Muscle of leg (tissue), 11 donors: ENCODE results near the gene SLC25A29. TPM values are rescaled to one million over a fixed set of nuclear protein-coding genes. Genes with fewer than 3 reads are reported as not detected.
"Not testable (repeated sequence)": the region's sequence is repeated elsewhere in the genome, so short reads cannot be mapped to it uniquely, and the experiment has no call there.

Experiments used
- DNase-seq: peaks from one replicate; pipeline ENCODE4 v3.0.0; 2013
- H3K27ac ChIP-seq: one replicate; pipeline ENCODE4 v1.5.1; 2013; ENCODE audit warnings: mild to moderate bottlenecking, low read length, control low read depth
- H3K27me3 ChIP-seq: one replicate; pipeline ENCODE4 v1.6.1; 2013; ENCODE audit warnings: low read length; ENCODE audit not compliant: control insufficient read depth, insufficient read depth
- H3K36me3 ChIP-seq: one replicate; pipeline ENCODE4 v1.6.1; 2013; ENCODE audit warnings: low read length; ENCODE audit not compliant: control insufficient read depth, insufficient read depth
- H3K4me1 ChIP-seq: one replicate; pipeline ENCODE4 v1.6.1; 2013; ENCODE audit warnings: low read length; ENCODE audit not compliant: control insufficient read depth, insufficient read depth
- H3K4me3 ChIP-seq: one replicate; pipeline ENCODE4 v1.5.1; 2013; ENCODE audit warnings: low read length, control low read depth
- H3K9me3 ChIP-seq: replicated peaks from 2 replicates; pipeline ENCODE4 v1.6.1; 2013; ENCODE audit warnings: low read depth, low read length; ENCODE audit not compliant: control insufficient read depth
- WGBS: methylation state at CpG from one replicate; pipeline ENCODE4 v1.1.5; 2013; ENCODE audit warnings: missing lambda C conversion rate; ENCODE audit not compliant: insufficient coverage; 5-methylcytosine and 5-hydroxymethylcytosine counted together
- polyA plus RNA-seq, 8 donors: library from polyadenylated mRNA; unstranded; fragments of 120-200 nt; gene quantifications; one replicate each; pipeline versions ENCODE4 v1.2.1 to v1.2.3, GENCODE V29; 2013; ENCODE audit warnings: inconsistent platforms in 1 of 8, low replicate concordance in 1 of 8; ENCODE audit not compliant: insufficient read length in 8 of 8, insufficient read depth in 1 of 8
- total RNA-seq: library from RNA; stranded (reverse); fragments of 120-200 nt; gene quantifications from one replicate; pipeline ENCODE4 v1.2.4, GENCODE V29; 2013

Gene SLC25A29
- total and polyA plus RNA-seq, 9 donors: 16.0 to 49.0 (median 30.4) TPM

DNA sequence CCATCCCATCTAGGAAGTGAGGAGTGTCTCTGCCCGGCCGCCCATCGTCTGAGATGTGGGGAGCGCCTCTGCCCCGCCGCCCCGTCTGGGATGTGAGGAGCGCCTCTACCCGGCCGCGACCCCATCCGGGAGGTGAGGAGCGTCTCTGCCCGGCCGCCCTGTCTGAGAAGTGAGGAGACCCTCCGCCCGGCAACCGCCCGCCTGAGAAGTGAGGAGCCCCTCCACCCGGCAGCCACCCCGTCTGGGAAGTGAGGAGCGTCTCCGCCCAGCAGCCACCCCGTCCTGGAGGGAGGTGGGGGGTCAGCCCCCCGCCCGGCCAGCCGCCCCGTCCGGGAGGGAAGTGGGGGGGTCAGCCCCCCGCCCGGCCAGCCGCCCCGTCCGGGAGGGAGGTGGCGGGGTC lies 38.4 kb upstream of the SLC25A29 start:
- not testable (repeated sequence) for H3K4me3 ChIP-seq, H3K27me3 ChIP-seq, H3K9me3 ChIP-seq, H3K27ac ChIP-seq, DNase-seq
- peaks cover 42% of the 10 kb centered on the region for H3K36me3 ChIP-seq
- H3K4me1 ChIP-seq: peaks cover 11% of the 10 kb centered on the region
- 97% methylated on average over 6 of the region's 35 CpGs for WGBS

GRCh38 chr14:100342826-100343225 lies 36.6 kb upstream of the SLC25A29 start:
- not testable (repeated sequence) for H3K27ac ChIP-seq, H3K9me3 ChIP-seq, DNase-seq, H3K4me3 ChIP-seq, H3K27me3 ChIP-seq
- 92% methylated on average over 2 of the region's 12 CpGs for WGBS
- Histone ChIP-seq H3K36me3 (peaks cover 34% of the 10 kb centered on the region), H3K4me1 (peaks cover 11% of the 10 kb centered on the region)

DNA sequence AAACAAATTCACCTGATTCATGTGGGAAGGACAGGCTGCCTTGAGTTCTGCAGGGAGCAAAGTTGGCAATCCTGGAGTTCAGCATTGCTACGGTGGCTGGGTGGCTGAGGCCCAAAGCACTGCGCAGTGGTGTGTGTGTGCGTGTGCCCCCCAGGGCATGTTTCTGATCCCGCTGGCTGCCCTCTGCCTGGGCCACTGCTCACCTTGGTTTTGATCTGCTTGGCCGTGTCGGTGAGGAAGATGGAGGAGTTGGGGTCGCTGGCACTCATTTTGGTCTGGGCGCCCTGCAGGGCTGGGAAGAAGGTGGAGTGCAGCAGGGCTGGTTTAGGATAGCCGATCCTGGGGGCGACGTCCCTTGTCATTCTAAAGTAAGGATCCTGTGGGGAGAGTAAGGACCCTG lies 36.0 kb upstream of the SLC25A29 start:
- no peak for DNase-seq
- 93% methylated on average over 11 of the region's 11 CpGs for WGBS
- H3K4me1 ChIP-seq: peaks cover 11% of the 10 kb centered on the region
- H3K27me3 ChIP-seq: no peaks in the 10 kb centered on the region
- H3K4me3 ChIP-seq: no peak overlapping the region
- H3K27ac ChIP-seq: no peak overlapping the region
- peaks cover 38% of the 10 kb centered on the region for H3K36me3 ChIP-seq
- H3K9me3 ChIP-seq: no peaks in the 10 kb centered on the region

DNA sequence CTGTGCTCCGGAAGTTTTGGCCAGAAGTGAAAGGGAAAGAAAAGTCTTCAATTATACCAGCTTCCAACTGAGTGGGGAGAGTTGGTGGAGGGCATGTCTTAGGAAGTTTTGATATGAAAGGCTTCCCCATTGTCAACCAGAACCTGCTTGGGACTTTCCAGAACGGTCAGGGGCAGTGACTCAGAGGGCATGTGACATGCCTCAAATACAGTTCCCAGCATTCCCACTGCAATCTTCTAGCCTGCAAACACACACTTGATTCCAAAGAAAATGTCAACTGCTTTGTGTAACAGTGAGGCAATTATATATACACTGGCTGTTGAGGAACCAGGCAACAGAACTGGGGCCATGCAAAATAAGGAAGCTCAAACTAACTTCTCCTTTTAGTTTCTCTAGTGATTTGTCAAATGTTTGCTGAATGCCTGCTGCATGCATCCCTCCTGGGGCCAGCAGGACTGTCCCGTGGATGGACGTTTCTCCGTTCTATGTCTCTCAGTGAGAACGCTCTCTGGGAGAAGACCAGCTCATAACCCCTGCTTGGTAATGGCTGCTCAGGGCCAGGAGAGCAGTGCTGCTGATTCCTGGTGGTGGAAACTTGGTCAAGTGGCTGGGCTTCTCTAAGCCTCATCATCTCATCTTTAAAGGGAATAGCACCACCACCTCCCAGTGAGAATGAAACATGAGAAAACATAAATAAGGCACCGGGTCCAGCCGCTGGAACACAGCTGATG lies 35.2 kb upstream of the SLC25A29 start:
- DNase-seq: peak; percentile 58
- peak overlapping the region; percentile 16 for H3K27ac ChIP-seq
- WGBS: no CpG with 5 or more reads among the region's 8 CpGs
- no peaks in the 10 kb centered on the region for H3K9me3 ChIP-seq
- H3K4me1 ChIP-seq: peaks cover 11% of the 10 kb centered on the region
- H3K36me3 ChIP-seq: peaks cover 40% of the 10 kb centered on the region
- no peak overlapping the region for H3K4me3 ChIP-seq
- H3K27me3 ChIP-seq: no peaks in the 10 kb centered on the region

GRCh38 chr14:100340423-100340813 lies 34.2 kb upstream of the SLC25A29 start:
- 98% methylated on average over 5 of the region's 6 CpGs for WGBS
- H3K27ac ChIP-seq: peak overlapping the region; percentile 15
- H3K4me1 ChIP-seq: peaks cover 11% of the 10 kb centered on the region

GRCh38 chr14:100339766-100340422 lies 33.6 kb upstream of the SLC25A29 start:
- no peak overlapping the region for H3K27ac ChIP-seq
- H3K36me3 ChIP-seq: peaks cover 38% of the 10 kb centered on the region

More at GRCh38 chr14:100340423-100340813, 34.2 kb upstream of the SLC25A29 start:
- Histone ChIP-seq H3K36me3 (peaks cover 37% of the 10 kb centered on the region), H3K4me3 (no peak overlapping the region), H3K9me3 (no peaks in the 10 kb centered on the region), H3K27me3 (no peaks in the 10 kb centered on the region)
- no peak for DNase-seq

DNA sequence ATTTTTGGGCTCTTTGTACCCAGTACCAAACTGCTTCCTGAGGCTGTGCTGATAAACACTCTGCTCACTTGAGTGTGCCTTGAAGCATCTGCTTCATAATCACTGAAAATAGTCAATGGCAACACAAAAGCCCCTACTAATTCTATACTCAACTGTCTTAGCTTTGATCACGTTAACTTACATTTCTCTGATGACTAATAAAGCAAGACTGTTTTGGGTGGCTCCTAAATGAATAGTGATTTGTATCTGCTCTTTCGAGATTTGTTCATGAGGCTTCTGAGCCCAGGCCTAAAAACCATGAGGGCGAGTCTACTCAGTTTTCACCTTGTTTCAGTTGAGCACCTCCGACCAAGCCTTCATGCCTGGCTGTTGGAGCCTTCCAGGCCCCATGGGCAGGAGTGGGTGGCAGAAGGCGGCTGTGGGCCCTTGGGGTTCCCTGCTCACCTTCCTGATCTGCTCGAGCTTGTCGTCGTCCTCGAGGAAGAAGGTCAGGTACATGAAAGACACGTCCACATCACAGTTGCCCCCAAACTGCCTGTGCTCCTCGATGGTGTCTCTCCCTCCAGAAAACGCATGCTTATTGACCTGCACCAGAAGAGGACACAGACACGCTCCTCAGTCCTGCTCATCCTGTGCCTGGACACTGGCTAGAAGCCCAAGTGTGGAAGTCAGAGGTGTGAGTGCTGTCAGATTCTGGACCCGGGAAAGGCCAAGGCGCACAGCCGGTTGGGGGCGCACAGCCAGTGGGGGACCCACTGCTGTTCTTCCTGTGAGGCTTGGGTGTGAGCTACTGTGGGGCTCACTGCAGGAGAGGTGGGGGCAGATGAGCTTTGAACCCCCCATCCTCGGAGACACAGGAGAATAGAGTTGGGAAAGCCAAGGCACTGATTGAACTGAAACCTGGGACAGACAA lies 30.6 kb upstream of the SLC25A29 start:
- H3K9me3 ChIP-seq: no peaks in the 10 kb centered on the region
- H3K27me3 ChIP-seq: no peaks in the 10 kb centered on the region
- DNase-seq: no peak
- H3K4me3 ChIP-seq: no peak overlapping the region
- H3K27ac ChIP-seq: no peak overlapping the region
- H3K4me1 ChIP-seq: peaks cover 19% of the 10 kb centered on the region
- WGBS: 90% methylated on average over 17 of the region's 18 CpGs
- peaks cover 37% of the 10 kb centered on the region for H3K36me3 ChIP-seq

More at GRCh38 chr14:100339766-100340422, 33.6 kb upstream of the SLC25A29 start:
- peaks cover 11% of the 10 kb centered on the region for H3K4me1 ChIP-seq
- DNase-seq: no peak
- H3K9me3 ChIP-seq: no peaks in the 10 kb centered on the region
- H3K4me3 ChIP-seq: no peak overlapping the region
- 84% methylated on average over 3 of the region's 6 CpGs for WGBS
- no peaks in the 10 kb centered on the region for H3K27me3 ChIP-seq

DNA sequence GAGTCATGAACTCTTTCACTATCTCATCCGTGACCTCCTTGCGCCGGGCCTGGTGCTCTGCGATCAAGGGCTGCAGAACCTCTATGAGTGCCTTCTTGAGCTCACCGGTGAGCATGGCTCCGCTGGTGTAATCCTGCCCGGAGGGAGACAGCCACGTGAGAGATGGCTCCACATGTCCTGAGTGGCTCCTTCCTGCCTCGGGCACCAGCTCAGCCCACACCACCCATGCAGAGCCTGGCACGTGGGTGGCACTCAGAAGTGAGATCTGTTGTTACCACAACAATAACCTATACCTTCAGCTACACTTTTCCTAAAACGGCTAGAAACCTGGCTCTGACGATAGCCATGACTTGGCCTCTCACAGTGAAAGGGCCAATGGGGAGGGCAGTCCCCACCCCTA lies 28.7 kb upstream of the SLC25A29 start:
- H3K36me3 ChIP-seq: peaks cover 28% of the 10 kb centered on the region
- H3K27me3 ChIP-seq: no peaks in the 10 kb centered on the region
- no peak overlapping the region for H3K4me3 ChIP-seq
- no peaks in the 10 kb centered on the region for H3K9me3 ChIP-seq
- WGBS: 92% methylated on average over 10 of the region's 12 CpGs
- peaks cover 27% of the 10 kb centered on the region for H3K4me1 ChIP-seq
- DNase-seq: no peak
- no peak overlapping the region for H3K27ac ChIP-seq

DNA sequence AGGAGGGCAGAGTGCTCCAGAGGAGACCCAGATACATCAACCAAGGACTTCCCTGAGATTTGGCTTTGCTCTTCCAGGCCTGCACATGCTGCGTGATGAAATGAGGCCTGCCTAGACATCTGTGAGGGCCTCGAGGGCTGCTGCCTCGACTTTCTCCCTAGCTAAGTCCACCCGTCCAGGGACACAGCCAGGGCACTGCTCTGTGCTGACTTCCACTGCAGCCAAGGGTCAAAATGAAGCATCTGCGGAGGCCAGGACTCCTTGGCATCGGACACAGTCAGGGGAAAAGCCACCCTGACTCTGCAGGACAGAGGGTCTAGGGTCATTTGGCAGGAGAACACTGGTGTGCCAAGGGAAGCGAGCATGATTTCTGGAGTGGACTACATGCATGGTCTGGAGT lies 27.6 kb upstream of the SLC25A29 start:
- no peak overlapping the region for H3K4me3 ChIP-seq
- H3K27me3 ChIP-seq: no peaks in the 10 kb centered on the region
- no peak overlapping the region for H3K27ac ChIP-seq
- H3K36me3 ChIP-seq: peaks cover 24% of the 10 kb centered on the region
- WGBS: 80% methylated on average over 7 of the region's 7 CpGs
- DNase-seq: no peak
- no peaks in the 10 kb centered on the region for H3K9me3 ChIP-seq
- peaks cover 27% of the 10 kb centered on the region for H3K4me1 ChIP-seq

- H3K9me3 ChIP-seq: no peaks in the 10 kb centered on the region
- DNase-seq: no peak
- WGBS: 100% methylated on average over 1 of the region's 8 CpGs
Observed at GRCh38 chr14:100333311-100333710, 27.1 kb upstream of the SLC25A29 start.

More at GRCh38 chr14:100333311-100333710, 27.1 kb upstream of the SLC25A29 start:
- Histone ChIP-seq H3K4me1 (peaks cover 27% of the 10 kb centered on the region), H3K27ac (no peak overlapping the region), H3K27me3 (no peaks in the 10 kb centered on the region), H3K4me3 (no peak overlapping the region), H3K36me3 (peaks cover 23% of the 10 kb centered on the region)
